Stimulated activated CD4-positive, alpha-beta T cell treated with anti-CD3 and anti-CD28 coated beads, Interleukin-12 subunit alpha, Interleukin-12 subunit beta, amount 100 ng/mL, for 24 hours (primary cell): ENCODE measurements around the gene PATJ.
"Not testable (repeated sequence)": the region's sequence is repeated elsewhere in the genome, so short reads cannot be mapped to it uniquely, and the experiment has no call there.

ENCODE experiments used
- DNase-seq, 2 experiments: peaks; one replicate each; pipeline ENCODE4 v3.0.0-alpha.2; 2020; ENCODE audit warnings: low read depth in 2 of 2

The PATJ gene

GRCh38 chr1:61741711-61742619, at the start of gene PATJ:
Gene PATJ, plus strand, starts transcription at chr1:61742480. Its CDS starts 20,413 bp downstream, at chr1:61762893.
- DNase-seq = peak; percentile 24 to 29

GRCh38 chr1:61699911-61700851, 42.1 kb upstream of the PATJ start:
- DNase-seq = no peak

DNA sequence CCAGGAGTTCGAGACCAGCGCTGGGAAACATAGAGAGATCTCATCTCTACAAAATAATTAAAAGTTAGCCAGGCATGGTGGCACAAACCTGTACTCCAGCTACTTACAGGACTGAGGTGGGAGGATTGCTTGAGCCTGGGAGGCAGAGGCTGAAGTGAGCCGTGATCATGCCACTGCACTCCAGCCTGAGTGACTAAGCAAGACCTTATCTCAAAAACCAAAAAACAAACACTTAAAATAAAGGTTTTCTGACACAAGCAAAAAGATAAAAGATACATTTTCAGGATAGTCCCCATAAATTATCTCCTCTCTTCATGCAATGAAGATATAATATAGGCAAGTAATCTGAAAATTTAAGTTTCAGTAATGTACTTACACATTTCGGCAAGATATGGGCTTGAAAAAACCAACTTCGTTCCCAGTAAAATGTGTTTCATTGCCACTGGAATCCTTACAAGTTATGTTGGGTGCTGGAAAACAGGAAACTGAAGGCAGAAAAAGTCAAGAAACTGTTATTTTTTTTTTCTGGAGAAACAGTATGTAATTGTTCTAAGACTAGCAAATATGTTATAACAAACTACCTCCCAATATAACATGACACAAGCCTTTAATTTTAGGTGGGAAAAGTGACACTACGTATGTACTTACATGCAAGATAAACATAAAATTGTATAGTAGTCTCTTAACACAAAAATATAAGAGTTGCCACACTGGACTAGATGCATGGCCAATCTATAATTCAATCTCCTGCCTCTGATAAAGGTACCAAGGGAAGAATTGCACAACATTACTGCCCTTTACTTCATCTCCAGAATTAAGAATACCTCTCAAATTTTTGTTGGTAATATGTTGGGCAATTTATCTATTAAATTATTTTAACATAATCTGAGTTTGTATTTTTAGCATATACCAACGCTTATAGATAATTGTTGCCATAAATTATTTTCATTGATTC, 33.0 kb upstream of the PATJ start:
- DNase-seq = no peak

GRCh38 chr1:61709908-61710289, 32.4 kb upstream of the PATJ start:
- DNase-seq = no peak

GRCh38 chr1:61711257-61711656, 31.0 kb upstream of the PATJ start:
- DNase-seq = not testable (repeated sequence)

- DNase-seq = no peak
Observed at GRCh38 chr1:61711969-61712368, 30.3 kb upstream of the PATJ start.

- DNase-seq = not testable (repeated sequence)
Observed at GRCh38 chr1:61718996-61719663, 23.1 kb upstream of the PATJ start.

GRCh38 chr1:61724506-61724812, 17.8 kb upstream of the PATJ start:
- no peak for DNase-seq

GRCh38 chr1:61724813-61725694, 17.2 kb upstream of the PATJ start, which contains the start of gene TM2D1:
Gene TM2D1, minus strand, starts transcription at chr1:61725141. Its CDS starts 21 bp downstream, at chr1:61725120.
- peak; percentile 76 to 81 for DNase-seq

- no peak for DNase-seq
Observed at GRCh38 chr1:61727544-61727943, 14.7 kb upstream of the PATJ start.

DNA sequence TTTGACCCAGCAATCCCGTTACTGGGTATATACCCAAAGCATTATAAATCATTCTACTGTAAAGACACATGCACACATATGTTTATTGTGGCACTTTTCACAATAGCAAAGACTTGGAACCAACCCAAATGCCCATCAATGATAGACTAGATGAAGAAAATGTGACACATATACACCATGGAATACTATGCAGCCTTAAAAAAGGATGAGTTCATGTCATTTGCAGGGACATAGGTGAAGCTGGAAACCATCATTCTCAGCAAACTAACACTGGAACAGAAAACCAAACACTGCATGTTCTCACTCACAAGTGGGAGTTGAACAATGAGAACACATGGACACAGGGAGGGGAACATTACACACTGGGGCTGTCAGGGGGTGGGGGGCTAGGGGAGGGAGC, 11.6 kb upstream of the PATJ start:
- DNase-seq = not testable (repeated sequence)

DNA sequence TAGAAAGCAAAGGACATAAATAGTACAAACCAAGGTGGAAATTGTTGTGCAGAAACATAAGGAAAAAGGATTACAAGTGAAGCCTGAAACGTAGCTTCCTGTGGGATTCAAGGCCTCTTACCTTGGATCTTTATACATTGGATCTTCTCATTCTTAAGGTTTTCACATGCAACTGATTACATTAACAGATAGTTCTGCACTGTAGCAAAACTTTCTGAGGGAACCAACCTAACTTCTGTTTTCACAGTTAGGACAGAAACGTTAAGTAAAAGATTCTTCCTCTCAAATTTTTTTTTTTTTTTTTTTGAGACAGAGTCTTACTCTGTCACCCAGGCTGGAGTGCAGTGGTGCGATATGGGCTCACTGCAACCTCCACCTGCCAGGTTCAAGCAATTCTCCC, 9.6 kb upstream of the PATJ start:
- no peak for DNase-seq

DNA sequence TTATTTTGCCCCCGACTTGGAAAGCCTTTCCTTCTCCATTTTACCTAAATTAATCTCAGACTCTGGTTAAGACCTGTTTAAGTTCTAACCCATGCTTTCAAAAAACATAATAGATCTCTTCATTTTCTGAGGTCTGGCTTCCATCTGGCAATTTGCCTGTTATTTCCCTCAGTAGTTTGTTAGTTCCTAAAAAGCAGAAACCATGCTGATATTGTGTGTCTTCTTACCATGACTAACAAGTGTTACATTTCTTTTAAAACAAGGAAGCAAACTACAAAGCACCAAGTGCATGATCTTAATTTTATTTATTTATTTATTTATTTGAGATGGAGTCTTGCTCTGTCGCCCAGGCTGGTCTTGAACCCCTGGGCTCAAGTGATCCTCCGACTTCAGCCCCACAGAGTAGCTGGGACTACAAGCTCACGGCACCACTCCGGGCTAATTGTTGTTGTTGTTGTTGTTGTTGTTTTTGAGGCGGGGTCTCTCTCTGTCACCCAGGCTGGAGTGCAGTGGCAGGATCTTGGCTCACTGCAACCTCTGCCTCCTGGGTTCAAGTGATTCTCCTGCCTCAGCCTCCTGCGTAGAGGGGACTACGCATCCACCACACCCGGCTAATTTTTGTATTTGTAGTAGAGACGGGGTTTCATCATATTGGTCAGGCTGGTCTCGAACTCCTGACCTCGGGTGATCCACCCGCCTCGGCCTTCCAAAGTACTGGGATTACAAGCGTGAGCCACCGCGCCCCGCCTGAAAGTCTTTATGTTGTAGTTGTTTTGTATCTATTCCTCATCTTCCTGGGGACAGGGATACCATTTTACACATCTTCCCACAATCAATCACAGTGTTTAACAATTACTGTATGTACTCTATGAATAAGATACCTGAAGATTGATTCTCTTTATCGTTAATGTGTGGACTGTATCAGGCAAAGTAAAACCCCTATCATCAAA, 1.3 kb upstream of the PATJ start:
- DNase-seq = no peak

GRCh38 chr1:61742620-61743430, 545 bp downstream of the PATJ start:
- peak in 1 of 2 experiments; percentile 5 for DNase-seq

GRCh38 chr1:61743431-61743705, 1.1 kb downstream of the PATJ start:
- no peak for DNase-seq

DNA sequence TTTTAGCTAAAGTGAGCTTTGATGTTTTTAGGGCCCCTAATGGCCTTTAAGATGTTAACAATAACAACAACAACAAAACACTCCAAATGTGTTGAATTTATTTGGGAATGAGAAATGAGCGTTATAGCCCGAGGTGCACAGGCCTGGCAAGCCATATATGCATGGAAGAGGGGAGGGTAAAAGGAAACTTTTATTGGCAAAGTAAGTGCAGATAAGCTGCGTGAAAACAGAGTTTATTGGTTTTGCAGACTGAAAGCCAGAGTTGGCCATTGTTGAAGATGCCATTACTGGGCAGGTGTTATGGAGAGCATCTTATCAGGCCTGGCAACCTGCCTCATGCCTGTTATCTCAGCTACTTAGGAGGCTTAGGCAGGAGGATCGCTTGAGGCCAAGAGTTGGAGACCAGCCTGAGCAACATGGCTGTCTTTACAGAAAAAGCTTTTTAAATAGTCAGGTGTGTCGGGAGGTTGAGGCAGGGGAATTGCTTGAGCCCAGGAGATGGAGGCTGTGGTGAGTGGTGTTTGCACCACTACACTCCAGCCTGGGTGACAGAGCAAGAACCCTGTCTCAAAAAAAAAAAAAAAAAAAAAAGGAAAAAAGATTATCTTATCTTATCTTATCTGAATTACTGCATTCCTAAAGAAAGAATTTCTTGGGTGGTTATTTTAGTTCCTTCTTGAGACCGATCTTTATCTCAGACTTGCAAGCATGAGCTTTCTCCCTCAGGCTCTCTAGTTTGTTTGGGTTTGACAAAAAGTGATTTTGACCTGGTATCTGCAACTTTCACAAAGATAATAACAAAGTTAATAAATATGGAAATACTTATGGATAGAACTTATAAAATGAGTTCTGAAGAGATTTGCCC, 1.7 kb downstream of the PATJ start:
- no peak for DNase-seq

- no peak for DNase-seq
Observed at GRCh38 chr1:61746813-61747212, 4.5 kb downstream of the PATJ start.
